GM12878 (cell line): Measurements from ENCODE around the gene MYL3. TPM values are rescaled to one million over a fixed set of nuclear protein-coding genes. Genes with fewer than 3 reads are reported as not detected.

Experiments
- ATAC-seq: fragments of 200-7000 bp; cut with Tn5 transposase; 3 replicates; pipeline ENCODE4 v1.9.1; 2020; ENCODE audit warnings: mild to moderate bottlenecking, moderate library complexity
- BruUV-seq: library from RNA; stranded (reverse); fragments of 400-500 nt; replicated peaks from 2 replicates; lab custom pipeline; 2021; lab: Mats Ljungman, UMichigan
- CTCF ChIA-PET: fragments of 300-600 bp; sonication (Branson Sonifier 250); formaldehyde crosslinking; extraction: SDS; loops from one replicate; lab custom pipeline; 2021; ENCODE audit warnings: inconsistent platforms; lab: Yijun Ruan, JAX
- POLR2A ChIA-PET: fragments of 350-600 bp; formaldehyde crosslinking; extraction: SDS; loops from one replicate; lab custom pipeline; 2021; ENCODE audit warnings: inconsistent platforms; lab: Charles Lee
- RAD21 ChIA-PET: fragments of 300-600 bp; sonication (Branson Sonifier 250); formaldehyde crosslinking; loops from one replicate; lab custom pipeline; 2023; ENCODE audit warnings: antibody characterized with exemption; ENCODE audit not compliant: unreplicated experiment; lab: Charles Lee
- SMC1A ChIA-PET: fragments of 300-600 bp; sonication (Branson Sonifier 250); formaldehyde crosslinking; loops from one replicate; lab custom pipeline; 2023; ENCODE audit not compliant: unreplicated experiment, uncharacterized antibody; lab: Charles Lee
- DNase-seq: peaks from one replicate; pipeline ENCODE4 v3.0.0-alpha.2; 2011; ENCODE audit warnings: low read depth, low spot score
- FAIRE-seq: peaks from 3 replicates; lab custom pipeline; 2011; peaks lifted over from hg19 to GRCh38; lab: Jason Lieb, UNC
- H2AFZ ChIP-seq: 2 replicates; pipeline ENCODE4 v1.6.0; 2011; ENCODE audit warnings: low read depth, low read length, control low read depth; ENCODE audit not compliant: control insufficient read depth
- H3K27ac ChIP-seq: 2 replicates; pipeline ENCODE4 v1.5.1; 2011; ENCODE audit warnings: control low read depth; ENCODE audit not compliant: control insufficient read depth, insufficient read depth
- H3K27me3 ChIP-seq, 2 experiments: replicated peaks in 1 of 2; 2 replicates each; pipeline versions ENCODE4 v1.6.0 to v1.6.1; 2011; ENCODE audit warnings: low read length in 1 of 2; ENCODE audit not compliant: control insufficient read depth in 2 of 2, insufficient read depth in 2 of 2
- H3K36me3 ChIP-seq, 2 experiments: 2 replicates each; pipeline ENCODE4 v1.5.1; 2011; ENCODE audit warnings: low read length in 1 of 2; ENCODE audit not compliant: control insufficient read depth in 2 of 2, insufficient read depth in 2 of 2
- H3K4me1 ChIP-seq: 2 replicates; pipeline ENCODE4 v1.6.1; 2011; ENCODE audit warnings: mild to moderate bottlenecking, low read length, moderate library complexity, mixed read lengths; ENCODE audit not compliant: control insufficient read depth, insufficient read depth
- H3K4me2 ChIP-seq: 2 replicates; pipeline ENCODE4 v1.6.0; 2011; ENCODE audit warnings: control low read depth; ENCODE audit not compliant: control insufficient read depth, insufficient read depth
- H3K4me3 ChIP-seq: fragments of 200-600 bp; sonication (generic); 2 replicates; pipeline ENCODE4 v1.5.1; 2016
- H3K79me2 ChIP-seq: 2 replicates; pipeline ENCODE4 v1.6.0; 2011; ENCODE audit warnings: low read length; ENCODE audit not compliant: control insufficient read depth, insufficient read depth
- H3K9ac ChIP-seq: 2 replicates; pipeline ENCODE4 v1.8.0; 2011; ENCODE audit warnings: low read length, control low read depth, mixed read lengths; ENCODE audit not compliant: control insufficient read depth, insufficient read depth
- H3K9me3 ChIP-seq: replicated peaks from 3 replicates; pipeline ENCODE4 v1.5.1; 2011; ENCODE audit warnings: mild to moderate bottlenecking, low read length; ENCODE audit not compliant: control insufficient read depth, insufficient read depth
- H4K20me1 ChIP-seq: 2 replicates; pipeline ENCODE4 v1.6.0; 2011; ENCODE audit not compliant: control insufficient read depth, insufficient read depth
- BHLHE40 ChIP-seq, 2 experiments: fragments of 450-650 bp in 1 of 2; IDR thresholded peaks; 2 replicates each; pipeline ENCODE4 v1.6.1; 2011 to 2017; ENCODE audit warnings: low read depth in 2 of 2, borderline replicate concordance in 1 of 2, improper control_type of control experiment in 1 of 2, low read length in 1 of 2, mild to moderate bottlenecking in 1 of 2
- FOS ChIP-seq: IDR thresholded peaks from 3 replicates; pipeline ENCODE4 v1.6.1; 2011; ENCODE audit warnings: borderline replicate concordance; ENCODE audit not compliant: insufficient read length; ENCODE audit errors: extremely low read depth
- GATAD2B ChIP-seq: fragments of 450-650 bp; conservative IDR thresholded peaks from 2 replicates; pipeline ENCODE4 v1.6.1; 2017; ENCODE audit warnings: low read depth, mild to moderate bottlenecking, moderate library complexity
- MAX ChIP-seq: IDR thresholded peaks from 2 replicates; pipeline ENCODE4 v1.6.1; 2012; ENCODE audit warnings: low read depth, low read length, improper control_type of control experiment
- MLLT1 ChIP-seq: fragments of 450-650 bp; IDR thresholded peaks from 2 replicates; pipeline ENCODE4 v1.6.1; 2016; ENCODE audit warnings: mild to moderate bottlenecking
- PRDM15 ChIP-seq: fragments of 450-650 bp; formaldehyde crosslinking; IDR thresholded peaks from 2 replicates; pipeline ENCODE4 v1.4.0; 2020; ENCODE audit warnings: mild to moderate bottlenecking, moderate library complexity
- REST ChIP-seq: IDR thresholded peaks from 2 replicates; pipeline ENCODE4 v1.6.1; 2012; ENCODE audit warnings: mild to moderate bottlenecking, low read depth, low read length
- TCF12 ChIP-seq: IDR thresholded peaks from 2 replicates; pipeline ENCODE4 v1.6.1; 2011; ENCODE audit warnings: low read depth, mild to moderate bottlenecking, low read length
- WGBS: methylation state at CpG from one replicate; pipeline ENCODE4 v1.1.6; 2016; ENCODE audit warnings: low lambda C conversion rate; ENCODE audit not compliant: insufficient replicate concordance, insufficient coverage; ENCODE audit errors: missing lambda C conversion rate; 5-methylcytosine and 5-hydroxymethylcytosine counted together
- in situ Hi-C: fragments of 300-500 bp; cut with MboI; formaldehyde crosslinking; loops from 9 replicates; pipeline ENCODE4 v1.14.3; 2018; ENCODE audit warnings: mixed read lengths
- intact Hi-C: fragments of 100-400 bp; cut with micrococcal nuclease; formaldehyde crosslinking; loops from one replicate; pipeline ENCODE4 v1.14.2; 2022; ENCODE audit not compliant: unreplicated experiment
- polyA plus RNA-seq, 11 experiments: library from polyadenylated mRNA; depleted of rRNA in 4 of 11; unstranded in 6 of 11; stranded (reverse) in 5 of 11; fragments of >200 nt; fragmentation: Nextera tagmentation in 4 of 11; fragmentation: Illumina TruSeq in 1 of 11; extraction: Ambion mirVana in 4 of 11; extraction: Trizol in 1 of 11; gene quantifications; 1 replicate in 1 of 11; 2 replicates in 10 of 11; pipeline versions ENCODE4 v1.2.1 to v1.2.3, GENCODE V29; 2011 to 2016; ENCODE audit warnings: inconsistent platforms in 2 of 11, missing spikeins in 2 of 11, low read depth in 1 of 11
- total RNA-seq, 4 experiments: library from RNA; depleted of rRNA in 3 of 4; stranded (reverse); fragments of >200 nt in 3 of 4; fragmentation: Illumina TruSeq in 1 of 4; extraction: Trizol in 1 of 4; gene quantifications; 2 replicates each; pipeline versions ENCODE4 v1.2.1 to v1.2.3, GENCODE V29; 2013 to 2021

The MYL3 gene
- total and polyA plus RNA-seq, 10 of the 15 experiments (the other 5 are each of a cell fraction or from before 2014, with no cell fraction given) = 0.40 TPM; not detected in 9

- ATAC-seq (no peak), DNase-seq (no peak), FAIRE-seq (no peak)
- H3K4me2 ChIP-seq = no peak overlapping the region
- H3K4me1 ChIP-seq = no peaks in the 10 kb centered on the region
- no peaks in the 10 kb centered on the region for H3K79me2 ChIP-seq
- no peaks in the 10 kb centered on the region; a peak in 1 of 4 replicates for H3K27me3 ChIP-seq
- RAD21 ChIA-PET = interaction anchor here (0.6 to 1.6 kb wide), 5 partner anchors 22 to 158 kb away, joined by 3 to 10 read pairs (median 3); no protein-coding TSS in a partner anchor
- CTCF ChIA-PET = interaction anchor here (0.6 to 4.1 kb wide), 9 partner anchors 12 to 503 kb away, joined by 3 to 35 read pairs (median 7); no protein-coding TSS in a partner anchor
- H3K27ac ChIP-seq = no peak overlapping the region
- H3K36me3 ChIP-seq = no peaks in the 10 kb centered on the region
- TF ChIP-seq BHLHE40 (IDR thresholded peaks at IDR 0.05; ENCODE audit: borderline replicate concordance in 1 of 2, low read depth in 2 of 2, low read length in 1 of 2) = no peak
- TF ChIP-seq GATAD2B = no peak
- TF ChIP-seq REST = no peak
- no peak for TF ChIP-seq PRDM15 (CRISPR knock-in tag)
- no peak for TF ChIP-seq MAX
- no peak for TF ChIP-seq TCF12
- no peak for TF ChIP-seq MLLT1
- TF ChIP-seq FOS = no peak
- in situ Hi-C loops (no loop called here), intact Hi-C loops (loop anchor here (2.0 kb wide), 2 partner anchors 131 to 503 kb away; no protein-coding TSS in a partner anchor)
- no peaks in the 10 kb centered on the region for H4K20me1 ChIP-seq
- POLR2A ChIA-PET = no interaction called here
- H2AFZ ChIP-seq = no peak overlapping the region
- no TSS peak for BruUV-seq
- 60% methylated on average over 15 of the region's 15 CpGs for whole genome bisulfite sequencing
- no peaks in the 10 kb centered on the region for H3K9me3 ChIP-seq
- no peak overlapping the region for H3K9ac ChIP-seq
- SMC1A ChIA-PET = interaction anchor here (3.7 kb wide), 1 partner anchor 28 kb away, joined by 16 read pairs; no protein-coding TSS in a partner anchor
- H3K4me3 ChIP-seq = no peak overlapping the region
Measured at GRCh38 chr3:46867550-46867898, 4.3 kb upstream of the MYL3 start.
